AG08395 (cell line): ENCODE data around the gene CHST9.
"Not testable (repeated sequence)": the region's sequence is repeated elsewhere in the genome, so short reads cannot be mapped to it uniquely, and the experiment has no call there.

Source experiments
- DNase-seq: peaks from one replicate; pipeline ENCODE4 v3.0.0; 2012; ENCODE audit warnings: mixed read lengths, low spot score

CHST9 gene, protein sequence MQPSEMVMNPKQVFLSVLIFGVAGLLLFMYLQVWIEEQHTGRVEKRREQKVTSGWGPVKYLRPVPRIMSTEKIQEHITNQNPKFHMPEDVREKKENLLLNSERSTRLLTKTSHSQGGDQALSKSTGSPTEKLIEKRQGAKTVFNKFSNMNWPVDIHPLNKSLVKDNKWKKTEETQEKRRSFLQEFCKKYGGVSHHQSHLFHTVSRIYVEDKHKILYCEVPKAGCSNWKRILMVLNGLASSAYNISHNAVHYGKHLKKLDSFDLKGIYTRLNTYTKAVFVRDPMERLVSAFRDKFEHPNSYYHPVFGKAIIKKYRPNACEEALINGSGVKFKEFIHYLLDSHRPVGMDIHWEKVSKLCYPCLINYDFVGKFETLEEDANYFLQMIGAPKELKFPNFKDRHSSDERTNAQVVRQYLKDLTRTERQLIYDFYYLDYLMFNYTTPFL

DNA sequence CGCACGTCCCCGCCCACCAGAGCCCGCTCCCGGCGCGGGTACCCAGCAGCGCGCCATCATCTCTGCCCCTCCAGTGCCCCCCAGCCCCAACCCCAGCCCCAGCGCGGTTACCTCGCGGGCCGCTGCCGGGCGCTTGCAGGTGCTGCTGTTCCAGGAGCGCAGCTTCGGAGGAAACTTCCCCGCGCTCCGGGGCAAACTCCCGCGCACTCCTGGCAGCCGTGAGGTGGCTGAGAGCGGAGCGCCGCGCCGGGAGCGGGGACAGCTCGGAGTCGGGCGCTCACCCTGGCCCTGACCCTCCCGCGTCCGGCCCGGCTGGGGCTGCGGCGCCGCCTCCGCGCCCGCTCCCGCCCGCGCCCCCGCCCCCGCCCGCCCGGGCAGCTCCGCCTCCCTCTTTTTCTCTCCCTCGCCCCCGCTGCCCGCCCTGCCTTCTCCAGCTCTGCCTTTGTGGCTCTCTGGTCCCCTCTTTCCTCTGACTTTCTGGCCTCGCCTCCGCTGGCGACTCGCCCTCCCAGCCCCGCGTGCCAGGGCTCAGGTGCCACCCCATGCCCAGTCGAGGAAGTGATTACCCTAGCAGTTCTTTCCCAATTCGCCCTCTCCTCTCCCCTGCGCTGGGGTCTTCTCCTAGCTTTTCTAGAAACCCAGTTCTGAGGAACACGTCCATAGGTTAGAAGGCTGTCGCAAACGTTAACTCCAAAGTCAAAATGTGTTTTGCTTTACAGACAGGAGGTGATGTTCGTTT, at the start of gene CHST9:
Gene CHST9, minus strand, starts transcription at position 284 of the 739 bp plus-strand sequence. CDS start 42,499 bp downstream, outside the sequence.
- DNase-seq = no peak

DNA sequence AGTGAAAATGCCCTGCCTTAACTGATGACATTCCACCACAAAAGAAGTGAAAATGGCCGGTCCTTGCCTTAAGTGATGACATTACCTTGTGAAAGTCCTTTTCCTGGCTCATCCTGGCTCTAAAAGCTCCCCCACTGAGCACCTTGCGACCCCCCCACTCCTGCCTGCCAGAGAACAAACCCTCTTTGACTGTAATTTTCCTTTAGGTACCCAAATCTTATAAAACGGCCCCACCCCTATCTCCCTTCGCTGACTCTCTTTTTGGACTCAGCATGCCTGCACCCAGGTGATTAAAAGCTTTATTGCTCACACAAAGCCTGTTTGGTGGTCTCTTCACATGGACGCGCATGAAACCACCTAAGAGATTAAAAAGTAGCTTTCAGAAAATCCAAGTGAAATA, 47.2 kb upstream of the CHST9 start:
- DNase-seq = not testable (repeated sequence)

DNA sequence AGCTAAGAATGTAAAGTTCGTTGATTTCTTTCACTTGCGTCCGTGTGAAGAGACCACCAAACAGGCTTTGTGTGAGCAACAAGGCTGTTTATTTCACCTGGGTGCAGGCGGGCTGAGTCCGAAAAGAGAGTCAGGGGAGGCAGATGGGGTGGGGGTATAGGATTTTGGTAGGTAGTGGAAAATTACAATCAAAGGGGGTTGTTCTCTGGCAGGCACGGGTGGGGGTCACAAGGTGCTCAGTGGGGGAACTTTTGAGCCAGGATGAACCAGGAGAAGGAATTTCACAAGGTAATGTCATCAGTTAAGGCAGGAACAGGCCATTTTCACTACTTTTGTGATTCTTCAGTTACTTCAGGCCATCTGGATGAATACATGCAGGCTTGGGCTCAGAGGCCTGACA, 46.6 kb upstream of the CHST9 start:
- not testable (repeated sequence) for DNase-seq

DNA sequence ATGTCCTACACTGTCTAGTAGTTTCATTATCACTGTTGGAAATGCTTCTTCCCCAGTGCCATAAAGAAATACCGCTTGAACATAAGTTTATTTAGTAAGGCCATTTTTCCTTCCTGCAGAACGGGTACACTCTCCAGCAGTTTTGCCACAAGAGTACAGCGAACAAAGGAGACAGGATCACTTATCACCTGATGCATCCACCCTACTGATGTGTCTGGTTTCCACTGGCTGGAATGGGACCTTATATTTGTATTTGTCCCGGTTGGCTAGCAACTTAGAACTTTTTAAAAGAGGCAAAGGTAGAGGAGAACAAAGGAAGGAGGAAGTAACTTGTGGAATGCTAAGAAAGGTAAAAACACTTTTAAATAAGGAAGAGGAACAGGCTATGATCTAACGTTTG, 46.1 kb upstream of the CHST9 start:
- not testable (repeated sequence) for DNase-seq

DNA sequence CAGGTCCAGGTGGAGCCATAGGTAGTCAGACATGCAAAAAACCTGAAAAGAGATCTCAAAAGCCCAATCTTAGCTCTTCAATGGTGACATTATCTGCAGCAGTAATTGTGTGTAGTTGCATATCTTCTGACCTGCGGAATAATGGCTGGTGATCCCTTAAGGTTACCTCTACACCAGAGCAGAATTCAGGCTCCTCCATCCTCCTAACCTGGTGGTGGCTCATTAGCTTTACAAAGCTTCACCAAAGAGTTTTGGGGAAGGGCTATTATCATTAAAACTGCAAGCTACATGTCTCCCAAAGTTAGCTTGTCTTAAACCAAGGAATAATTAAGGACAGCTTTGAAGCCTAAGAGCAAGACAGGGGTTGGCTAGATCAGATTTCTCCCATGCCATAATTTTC, 42.6 kb upstream of the CHST9 start:
- DNase-seq = no peak

DNA sequence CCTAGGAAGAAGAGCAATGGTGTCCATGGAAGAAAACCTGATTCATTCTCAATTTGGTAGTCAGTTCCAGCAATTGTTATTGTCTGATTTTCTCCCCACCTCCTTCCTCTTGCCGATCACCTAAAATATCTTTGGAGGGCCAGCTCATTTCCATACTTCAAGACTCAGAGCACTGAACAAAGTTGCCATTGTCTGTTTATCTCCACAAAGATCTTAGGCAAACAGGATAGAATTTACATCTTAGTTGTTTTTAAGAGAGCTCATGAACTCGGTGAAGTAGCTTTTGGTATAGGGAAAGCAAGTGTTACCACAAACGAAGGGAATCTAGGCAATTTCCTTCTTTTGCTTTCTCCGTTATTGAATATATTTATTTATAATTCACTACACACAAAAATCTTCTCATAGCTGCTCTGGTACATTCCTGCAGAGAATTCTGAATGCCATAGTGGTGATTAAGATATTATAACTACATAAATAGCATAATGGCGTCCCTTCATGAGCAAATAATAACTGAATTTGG, 41.5 kb upstream of the CHST9 start:
- DNase-seq = no peak

DNA sequence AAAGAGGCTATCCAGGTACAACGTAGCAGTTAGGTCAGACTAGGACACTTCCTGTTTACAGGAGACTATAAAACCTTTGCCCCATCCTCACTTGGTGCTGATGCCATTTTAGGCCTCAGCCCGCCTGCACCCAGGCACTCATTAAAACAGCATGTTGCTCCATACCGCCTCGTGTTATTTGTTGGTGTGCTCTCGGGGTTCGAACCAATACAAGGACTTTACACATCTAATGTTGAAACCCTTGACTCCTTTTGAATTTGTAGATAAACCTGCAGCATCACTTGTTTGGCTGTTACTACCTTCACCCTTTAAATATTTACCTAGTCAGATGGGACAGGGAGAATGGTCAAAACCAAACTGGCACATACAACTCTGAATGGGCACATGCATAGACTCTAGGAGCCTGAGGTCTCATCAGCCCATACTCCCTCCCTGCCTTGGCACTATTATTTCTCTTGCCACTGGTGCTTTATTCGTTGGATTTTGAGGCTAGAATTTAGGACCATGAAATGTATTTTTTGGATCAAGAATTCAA, 40.9 kb upstream of the CHST9 start:
- DNase-seq = no peak

DNA sequence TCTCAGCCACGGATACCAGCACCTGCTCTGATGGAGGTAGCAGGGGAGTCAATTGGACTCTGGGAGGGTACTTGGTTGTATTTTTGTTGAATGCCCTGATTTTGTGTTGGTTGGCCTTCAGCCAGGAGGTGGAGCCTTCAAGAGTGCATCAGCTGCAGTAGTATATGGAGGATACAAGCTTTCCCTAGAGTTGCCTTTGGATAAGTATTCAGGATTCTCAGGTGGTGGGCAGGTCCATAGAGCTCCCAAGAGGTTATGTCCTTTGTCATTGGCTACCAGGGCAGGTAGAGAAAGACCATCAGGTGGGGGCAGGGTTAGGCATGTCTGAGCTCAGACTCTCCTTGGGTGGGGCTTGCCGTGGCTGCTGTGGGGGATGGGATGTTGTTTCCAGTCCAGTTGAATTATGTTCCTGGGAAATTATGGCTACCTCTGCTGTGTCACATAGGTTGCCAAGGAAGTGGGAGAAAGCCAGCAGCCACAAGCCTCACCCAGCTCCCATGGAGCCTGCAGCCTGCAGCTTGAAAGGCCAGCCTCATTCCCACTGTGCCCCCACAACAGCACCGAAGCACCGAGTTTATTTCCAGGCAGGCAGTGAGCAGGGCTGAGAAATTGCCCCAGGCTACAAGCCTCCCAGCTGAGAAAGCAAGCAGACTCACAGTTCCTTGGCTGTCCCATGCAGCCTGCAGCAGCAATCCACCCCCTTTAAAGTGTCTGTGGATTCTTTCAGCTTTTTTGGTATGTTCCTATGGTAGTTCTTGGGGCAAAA, 38.6 kb upstream of the CHST9 start:
- no peak for DNase-seq

DNA sequence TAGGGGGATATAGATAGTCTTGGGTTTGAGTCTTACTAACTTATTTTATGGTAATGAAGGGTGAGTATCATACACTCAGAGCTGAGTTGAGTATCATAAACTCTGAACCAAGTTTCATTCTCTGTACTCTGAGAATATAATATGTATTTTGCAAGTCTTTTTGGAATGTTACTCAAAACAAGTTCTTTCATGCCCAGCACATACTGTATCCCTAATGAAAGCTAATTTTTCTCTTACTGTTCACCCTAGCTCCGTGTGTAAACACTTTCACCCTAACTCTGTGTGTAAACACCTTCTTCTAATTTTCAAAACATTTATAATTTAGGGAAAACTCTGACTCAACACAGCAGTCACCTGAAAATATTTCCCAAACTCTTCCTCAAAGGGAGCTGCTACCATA, 29.7 kb upstream of the CHST9 start:
- no peak for DNase-seq

DNA sequence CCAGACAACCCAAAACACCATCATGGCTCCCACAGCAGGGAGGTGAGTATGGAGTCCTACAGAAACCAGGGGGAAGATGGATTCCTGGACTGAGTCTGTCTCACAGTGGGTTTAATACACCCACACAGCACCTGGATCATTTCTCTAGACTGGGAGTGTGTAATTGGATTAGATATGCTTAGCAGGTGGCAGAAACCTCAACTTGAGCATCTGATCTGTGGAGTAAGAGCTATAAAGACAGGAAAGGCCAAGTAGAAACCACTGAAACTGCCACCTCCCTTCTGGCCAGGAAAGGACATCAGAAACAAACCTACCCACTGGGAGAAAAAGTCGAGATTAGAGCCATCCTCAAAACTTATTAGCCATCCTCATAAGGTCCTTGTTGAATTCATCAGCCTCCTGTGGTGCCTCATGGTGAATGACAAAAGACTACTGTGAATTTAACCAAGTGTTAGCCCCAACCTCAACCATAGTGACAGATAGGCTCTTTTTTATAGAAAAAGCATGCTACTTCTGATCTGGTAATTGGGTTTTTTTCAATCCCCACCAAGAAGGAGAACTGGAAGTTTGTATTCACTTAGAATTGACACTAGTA, 28.1 kb upstream of the CHST9 start:
- no peak for DNase-seq

DNA sequence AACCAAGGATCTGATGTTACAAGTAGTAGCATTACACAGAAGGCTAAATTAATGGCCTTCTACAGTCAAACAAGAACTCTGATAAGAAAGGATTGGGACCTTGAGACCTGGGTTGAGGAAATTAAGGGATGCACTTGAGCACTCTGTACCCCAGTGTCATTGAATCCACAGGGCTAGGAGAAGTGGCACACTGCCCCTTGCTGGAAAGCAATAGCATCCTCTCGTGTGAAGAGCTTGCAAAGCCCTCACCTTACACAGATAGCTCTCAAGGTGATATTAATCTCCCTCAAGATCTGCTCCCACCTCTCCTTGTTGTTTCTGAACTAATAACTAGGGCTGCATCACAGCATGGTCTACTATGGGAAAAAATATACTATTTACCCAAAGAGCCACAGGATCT, 26.5 kb upstream of the CHST9 start:
- DNase-seq = no peak

DNA sequence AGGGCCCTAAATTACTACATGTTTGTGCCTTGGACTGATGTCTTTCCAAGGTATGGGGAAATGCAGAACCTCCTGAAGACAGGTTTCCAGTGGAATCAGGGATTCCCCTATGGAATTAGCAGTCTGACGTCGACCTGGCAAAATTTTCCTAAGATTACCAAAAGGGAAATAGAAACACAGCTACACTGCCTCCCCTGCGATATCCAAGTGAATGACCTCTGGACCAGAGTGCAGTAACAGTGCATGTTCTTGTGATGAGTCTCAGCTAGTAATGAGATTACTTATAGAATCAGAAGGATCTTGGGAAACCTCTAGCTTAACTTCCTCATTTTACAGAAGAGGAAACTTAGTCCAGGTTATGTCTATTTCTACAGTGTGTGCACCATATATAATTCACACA, 21.3 kb upstream of the CHST9 start:
- DNase-seq = no peak

DNA sequence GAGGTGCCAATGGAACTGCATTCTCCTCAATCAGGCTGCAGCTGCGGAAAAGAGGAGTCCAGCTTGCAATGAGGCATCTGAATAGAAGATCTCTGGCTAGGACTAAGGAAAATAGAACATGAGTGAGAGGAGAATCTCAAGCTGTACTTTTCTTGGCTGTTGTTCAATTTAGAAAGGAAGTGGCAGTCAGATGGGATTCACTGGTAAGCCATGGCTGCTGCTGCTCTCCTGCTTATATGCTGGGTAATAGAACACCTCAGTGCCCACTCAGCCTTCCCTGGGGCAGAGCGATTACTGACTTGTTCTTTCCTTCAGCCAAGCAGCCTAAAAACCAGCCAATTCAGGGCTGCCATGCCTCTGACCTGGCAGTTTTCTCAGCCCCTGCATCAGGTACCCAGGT, 17.6 kb upstream of the CHST9 start:
- no peak for DNase-seq

DNA sequence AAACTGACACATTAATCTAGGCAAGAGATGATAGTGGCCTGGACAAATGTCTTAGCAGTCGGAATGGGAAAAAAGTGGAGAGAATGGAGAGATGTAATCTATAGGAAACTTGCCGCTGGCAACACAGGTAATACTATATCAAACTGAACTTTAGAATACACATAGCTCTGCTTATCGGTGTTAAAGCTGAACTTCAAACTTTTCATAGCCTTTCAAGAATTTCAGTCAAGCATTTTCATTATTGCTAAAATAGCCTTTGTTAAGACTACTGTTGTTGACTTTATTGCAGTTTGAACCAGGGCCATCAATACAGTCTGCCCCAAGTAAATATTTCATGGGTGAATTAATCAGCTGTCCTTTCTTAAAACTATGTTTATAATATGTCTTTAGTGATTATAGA, 12.9 kb upstream of the CHST9 start:
- no peak for DNase-seq

DNA sequence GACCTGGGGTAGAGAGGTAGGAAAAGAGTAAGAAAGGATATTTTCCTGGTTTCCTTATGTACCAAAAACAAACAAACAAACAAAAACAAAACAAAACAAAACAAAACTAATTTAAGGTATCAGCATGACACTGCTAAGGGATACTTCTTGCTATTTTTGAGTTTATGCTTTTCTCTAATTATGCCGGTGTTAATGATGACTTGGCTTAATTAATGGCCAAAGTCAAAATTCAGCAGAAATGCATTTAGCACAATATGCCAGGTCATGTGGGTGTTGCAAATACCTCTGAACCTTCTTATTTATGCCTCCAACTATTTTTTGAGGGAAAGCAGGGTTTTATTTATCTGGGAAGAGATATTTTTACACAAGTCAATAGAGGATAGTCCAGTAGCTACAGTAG, 3.2 kb upstream of the CHST9 start:
- DNase-seq = no peak

DNA sequence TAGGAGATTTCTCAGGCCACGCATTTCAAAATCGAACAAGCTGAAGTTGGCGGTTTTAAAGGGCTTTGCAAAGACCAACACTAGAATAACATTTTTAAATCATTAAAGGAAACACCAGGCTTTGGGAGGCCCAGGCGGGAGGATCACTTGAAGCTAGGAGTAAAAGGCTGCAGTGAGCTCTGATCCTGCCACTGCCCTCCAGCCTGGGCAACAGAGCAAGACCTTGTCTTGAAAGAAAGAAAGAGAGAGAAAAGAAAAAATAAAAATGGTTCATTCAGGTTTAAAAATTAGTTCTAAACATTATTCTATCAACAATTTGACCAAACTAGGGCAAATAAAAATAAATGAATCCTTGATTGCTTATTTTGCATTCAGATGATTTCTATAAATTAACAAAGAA, 789 bp upstream of the CHST9 start:
- no peak for DNase-seq

DNA sequence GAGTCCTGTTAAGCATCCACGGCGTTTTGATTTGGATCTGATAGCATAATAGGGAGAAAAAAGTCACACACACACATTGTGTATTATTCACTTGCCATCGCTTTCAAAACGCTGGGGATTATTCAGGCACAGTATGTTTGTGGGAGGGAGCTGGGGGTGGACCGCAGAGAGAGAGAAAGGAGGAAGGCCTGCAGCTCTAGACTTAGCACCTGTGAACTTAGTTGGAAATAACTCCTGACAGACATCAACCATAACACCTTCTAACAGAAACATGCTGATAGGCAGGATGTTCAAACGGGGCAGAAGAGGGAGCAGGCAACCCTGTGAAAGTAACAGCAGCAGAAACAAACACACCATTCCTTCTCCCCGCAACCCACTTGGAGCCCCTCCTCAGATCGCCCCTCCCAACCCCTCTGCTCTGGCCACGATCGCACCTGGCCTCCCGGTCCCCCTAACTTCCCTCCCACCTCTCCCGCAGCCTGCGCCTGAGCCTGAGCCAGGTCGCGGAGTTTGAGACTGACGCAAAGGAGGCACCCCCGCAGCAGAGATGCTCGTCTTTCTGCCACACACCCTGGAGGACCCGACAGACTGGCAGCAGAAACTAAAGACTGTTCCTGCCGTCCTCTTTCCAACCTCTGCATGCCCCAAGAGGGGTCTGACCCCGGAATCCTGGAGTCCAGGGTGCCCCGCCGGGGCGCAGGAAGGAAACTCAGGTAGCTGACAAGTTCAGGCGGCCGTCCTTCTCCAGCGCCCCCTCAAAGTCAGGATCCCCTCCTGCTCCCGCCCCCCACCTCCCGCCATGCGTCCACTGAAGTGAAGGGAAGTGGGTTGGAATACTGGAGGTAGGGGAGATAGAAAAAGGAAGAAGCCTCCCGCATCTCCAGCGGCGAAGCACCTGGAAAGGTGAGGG, 738 bp downstream of the CHST9 start:
- DNase-seq = no peak

DNA sequence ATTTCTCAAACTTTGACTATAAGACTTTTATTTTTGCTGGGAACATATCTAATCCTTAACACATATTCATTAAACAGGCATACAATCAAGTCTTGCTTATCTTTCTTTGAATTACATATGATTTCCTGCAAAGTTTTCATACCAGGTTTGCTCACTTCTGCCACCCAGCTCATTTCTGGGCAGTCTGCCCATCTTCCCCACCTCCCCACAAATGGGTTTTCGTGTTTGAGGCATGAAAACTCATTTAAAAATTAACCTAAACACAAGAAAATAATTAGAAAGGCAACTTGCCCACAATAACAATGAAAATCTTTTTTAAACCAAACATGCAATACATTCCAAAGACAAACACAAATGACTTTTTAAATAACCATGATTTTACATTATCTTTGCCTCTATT, 3.4 kb downstream of the CHST9 start:
- no peak for DNase-seq

DNA sequence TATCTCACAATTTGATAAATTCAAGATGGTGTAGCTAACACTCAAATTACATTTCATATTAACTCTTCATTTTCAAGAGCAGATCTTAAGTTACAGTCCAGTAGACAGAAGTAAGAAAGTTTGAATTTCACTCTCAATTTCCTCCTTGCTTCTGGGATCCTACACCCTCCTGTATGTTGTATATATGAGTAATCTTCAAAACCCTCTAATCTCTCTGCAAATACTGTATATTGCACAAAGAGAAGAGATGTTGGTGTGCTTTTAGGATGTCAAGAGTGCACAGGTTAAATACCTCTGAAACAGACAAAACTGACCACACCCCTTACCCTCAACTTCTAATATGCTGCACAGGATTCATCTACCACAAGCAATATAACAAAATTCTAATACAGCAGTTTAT, 6.7 kb downstream of the CHST9 start:
- DNase-seq = no peak

DNA sequence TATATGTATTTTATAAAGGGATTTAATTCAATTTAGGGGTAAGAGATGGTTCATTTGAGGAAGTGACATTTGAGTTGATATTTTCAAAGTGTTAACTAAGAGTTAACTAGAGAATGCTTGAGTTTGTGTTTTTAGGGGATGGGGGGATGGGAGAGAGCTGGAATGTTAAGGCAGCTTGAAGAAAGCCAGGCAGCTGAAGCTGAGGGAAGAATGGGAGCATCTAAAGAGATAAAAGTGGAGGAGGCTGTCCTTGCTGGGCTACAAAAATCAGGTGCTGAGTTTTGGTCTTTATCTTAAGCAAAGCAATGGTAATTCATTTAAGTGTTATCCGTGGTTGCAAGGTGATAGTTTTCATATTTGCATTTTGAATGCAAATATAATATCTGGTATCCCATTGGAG, 9.2 kb downstream of the CHST9 start:
- no peak for DNase-seq

DNA sequence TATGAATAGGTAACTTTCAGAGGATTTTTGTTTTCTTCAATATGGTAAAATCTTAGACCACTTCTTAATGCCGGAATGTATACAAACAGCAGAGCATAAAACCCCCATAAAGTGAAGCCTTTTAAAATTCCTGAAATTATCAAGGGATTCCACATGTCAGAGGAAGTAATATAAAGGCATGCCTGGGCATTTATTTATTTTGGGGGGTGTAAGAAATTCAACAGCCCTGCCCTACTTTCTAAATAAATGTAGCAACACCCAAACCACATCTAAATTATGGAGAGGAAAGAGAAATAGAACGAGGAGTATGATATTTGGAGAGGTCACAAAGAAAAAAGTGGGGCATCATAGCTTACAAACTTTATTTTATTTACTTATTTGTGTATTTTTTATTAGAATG, 9.9 kb downstream of the CHST9 start:
- no peak for DNase-seq
